Neural progenitor cell (in vitro differentiated cells): ENCODE data around the gene LSP1.

ENCODE experiments used
- EZH2 ChIP-seq: fragments of 200-600 bp; sonication (generic); IDR thresholded peaks from 2 replicates; pipeline ENCODE4 v1.6.1; 2017; ENCODE audit warnings: antibody characterized with exemption, mild to moderate bottlenecking, moderate library complexity
- TF ChIP-seq, protein P1 (sequence below): fragments of 200-600 bp; sonication (generic); IDR thresholded peaks from 2 replicates; pipeline ENCODE4 v1.5.1; 2017; ENCODE audit warnings: antibody characterized with exemption, mild to moderate bottlenecking

DNA sequence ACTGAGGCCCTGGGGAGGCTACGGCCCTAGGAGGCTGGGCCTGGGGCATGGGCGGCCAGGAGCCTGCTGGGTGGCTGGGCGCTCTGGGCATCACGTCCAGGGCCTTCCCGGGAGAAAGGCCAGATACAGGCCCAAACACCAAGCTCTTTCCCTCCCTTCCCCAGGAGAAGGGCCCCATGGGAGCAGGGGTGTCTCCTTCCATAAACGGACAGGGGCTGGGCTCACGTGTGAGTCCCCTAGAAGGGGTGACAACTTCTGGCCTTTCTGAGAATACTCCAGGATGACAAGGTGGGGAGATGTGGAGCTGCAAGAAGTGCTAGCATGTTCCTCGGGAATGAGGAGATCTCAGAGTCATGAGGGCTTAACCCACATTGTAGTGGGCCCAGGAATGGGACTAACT, 37.6 kb upstream of the LSP1 start:
- TF ChIP-seq, protein P1, sequence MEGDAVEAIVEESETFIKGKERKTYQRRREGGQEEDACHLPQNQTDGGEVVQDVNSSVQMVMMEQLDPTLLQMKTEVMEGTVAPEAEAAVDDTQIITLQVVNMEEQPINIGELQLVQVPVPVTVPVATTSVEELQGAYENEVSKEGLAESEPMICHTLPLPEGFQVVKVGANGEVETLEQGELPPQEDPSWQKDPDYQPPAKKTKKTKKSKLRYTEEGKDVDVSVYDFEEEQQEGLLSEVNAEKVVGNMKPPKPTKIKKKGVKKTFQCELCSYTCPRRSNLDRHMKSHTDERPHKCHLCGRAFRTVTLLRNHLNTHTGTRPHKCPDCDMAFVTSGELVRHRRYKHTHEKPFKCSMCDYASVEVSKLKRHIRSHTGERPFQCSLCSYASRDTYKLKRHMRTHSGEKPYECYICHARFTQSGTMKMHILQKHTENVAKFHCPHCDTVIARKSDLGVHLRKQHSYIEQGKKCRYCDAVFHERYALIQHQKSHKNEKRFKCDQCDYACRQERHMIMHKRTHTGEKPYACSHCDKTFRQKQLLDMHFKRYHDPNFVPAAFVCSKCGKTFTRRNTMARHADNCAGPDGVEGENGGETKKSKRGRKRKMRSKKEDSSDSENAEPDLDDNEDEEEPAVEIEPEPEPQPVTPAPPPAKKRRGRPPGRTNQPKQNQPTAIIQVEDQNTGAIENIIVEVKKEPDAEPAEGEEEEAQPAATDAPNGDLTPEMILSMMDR, result no peak
- TF ChIP-seq EZH2, result no peak
